ES-I3 (cell line): Measurements from ENCODE around the gene RAB35.

ENCODE experiments used
- H3K36me3 ChIP-seq: 2 replicates; pipeline ENCODE4 v1.6.1; 2013; ENCODE audit warnings: mild to moderate bottlenecking, low read length, control low read depth, moderate library complexity; ENCODE audit not compliant: insufficient read depth
- H3K4me1 ChIP-seq: 2 replicates; pipeline ENCODE4 v1.6.1; 2013; ENCODE audit warnings: mild to moderate bottlenecking, control low read depth, low read length; ENCODE audit not compliant: insufficient read depth
- H3K9ac ChIP-seq: 2 replicates; pipeline ENCODE4 v1.6.1; 2013; ENCODE audit warnings: low read depth, mild to moderate bottlenecking, low read length, moderate library complexity
- H3K9me3 ChIP-seq: 2 replicates; pipeline ENCODE4 v1.6.1; 2013; ENCODE audit warnings: mild to moderate bottlenecking, low read length, moderate library complexity; ENCODE audit not compliant: control insufficient read depth, insufficient read depth

Gene RAB35

DNA sequence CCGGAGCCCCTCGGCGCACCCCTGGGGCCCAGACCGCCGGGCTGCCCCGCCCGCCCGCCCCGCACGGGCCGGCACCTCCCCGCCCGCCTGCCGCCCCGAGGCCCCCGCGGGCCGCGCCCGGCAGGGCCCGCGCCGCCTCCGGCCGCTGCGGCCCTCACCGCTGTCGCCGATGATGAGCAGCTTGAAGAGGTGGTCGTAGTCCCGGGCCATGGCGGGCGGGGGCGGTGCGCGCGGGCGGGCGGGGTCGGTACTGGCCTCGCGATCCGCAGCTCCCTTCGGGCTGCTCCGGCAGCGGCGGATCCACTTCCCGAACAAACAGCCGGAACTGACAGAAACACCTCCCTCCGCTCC lies at the start of gene RAB35:
Gene RAB35 (minus strand): TSS at position 313 of the 351 bp plus-strand sequence. CDS start 103 bp downstream, at position 210.
- H3K4me1 ChIP-seq = peaks cover 8% of the 10 kb centered on the region

DNA sequence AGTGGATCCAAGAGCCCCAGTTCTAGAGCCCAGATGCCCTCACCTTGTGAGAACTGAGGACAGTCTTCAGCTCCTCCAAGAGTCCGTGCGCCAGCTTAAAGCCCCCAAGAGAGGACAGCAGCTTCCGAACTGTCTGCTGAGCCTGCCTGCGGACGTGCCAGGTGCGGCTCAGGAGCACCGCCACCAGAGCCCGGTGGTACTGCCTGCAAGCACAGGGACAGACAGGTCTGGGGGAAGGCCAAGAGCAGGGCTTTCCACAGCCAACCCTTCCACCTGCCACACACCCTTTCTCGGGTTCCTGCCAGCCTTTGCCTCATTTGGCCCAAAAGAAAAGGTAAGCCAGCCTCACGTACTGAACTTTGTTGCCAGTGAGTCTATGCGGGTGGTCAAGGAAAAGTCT lies 47.7 kb upstream of the RAB35 start:
- Histone ChIP-seq H3K9me3 (no peaks in the 10 kb centered on the region), H3K9ac (no peak overlapping the region), H3K36me3 (peaks cover 55% of the 10 kb centered on the region), H3K4me1 (no peaks in the 10 kb centered on the region)

More for the DNA sequence above, at the start of gene RAB35:
- peak within 1 kb of the TSS; percentile 88 for H3K9ac ChIP-seq
- no peaks in the 10 kb centered on the region for H3K9me3 ChIP-seq
- no peaks in the 10 kb centered on the region for H3K36me3 ChIP-seq

DNA sequence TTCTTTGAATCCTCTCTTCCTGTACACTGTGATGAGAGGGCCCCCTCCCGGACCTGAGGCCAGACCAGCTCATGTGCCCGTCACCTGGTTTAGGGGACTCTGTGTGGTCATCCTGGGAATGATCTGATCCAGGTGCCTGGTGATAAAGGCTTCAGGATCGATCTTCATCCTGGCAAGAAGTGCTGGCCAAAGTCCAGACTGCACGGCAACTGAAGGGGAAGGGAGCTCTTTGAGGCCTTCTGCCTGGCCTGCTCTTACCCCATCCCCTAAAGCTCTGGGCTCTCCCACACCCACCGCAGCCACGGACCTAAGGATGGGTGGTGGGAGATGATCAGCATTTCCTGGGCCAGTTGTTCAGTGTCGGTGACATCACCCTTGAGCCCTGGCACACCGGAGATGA lies 46.2 kb upstream of the RAB35 start:
- Histone ChIP-seq H3K9ac (no peak overlapping the region), H3K4me1 (no peaks in the 10 kb centered on the region), H3K36me3 (peaks cover 59% of the 10 kb centered on the region), H3K9me3 (no peaks in the 10 kb centered on the region)

DNA sequence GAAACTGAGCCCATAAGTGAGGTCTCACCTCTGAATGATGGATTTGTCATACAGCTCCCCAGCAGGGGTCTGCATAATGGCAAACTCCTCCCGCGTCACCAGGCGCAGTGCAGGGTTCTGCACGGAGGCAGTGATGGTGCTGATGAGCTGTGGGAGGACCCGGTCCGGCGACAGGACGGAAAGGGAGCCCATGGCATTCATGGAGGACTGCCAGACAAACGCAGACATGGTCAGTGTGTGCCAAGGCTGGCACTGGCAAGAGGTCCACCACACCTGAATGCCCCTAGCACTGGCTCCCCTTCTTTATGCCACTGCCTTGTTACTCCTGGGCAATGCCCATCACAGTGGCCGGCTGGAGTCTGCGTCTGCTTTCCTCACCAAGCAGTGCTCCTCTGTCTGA lies 45.3 kb upstream of the RAB35 start:
- Histone ChIP-seq H3K4me1 (no peaks in the 10 kb centered on the region), H3K9me3 (no peaks in the 10 kb centered on the region), H3K36me3 (peaks cover 61% of the 10 kb centered on the region), H3K9ac (no peak overlapping the region)

DNA sequence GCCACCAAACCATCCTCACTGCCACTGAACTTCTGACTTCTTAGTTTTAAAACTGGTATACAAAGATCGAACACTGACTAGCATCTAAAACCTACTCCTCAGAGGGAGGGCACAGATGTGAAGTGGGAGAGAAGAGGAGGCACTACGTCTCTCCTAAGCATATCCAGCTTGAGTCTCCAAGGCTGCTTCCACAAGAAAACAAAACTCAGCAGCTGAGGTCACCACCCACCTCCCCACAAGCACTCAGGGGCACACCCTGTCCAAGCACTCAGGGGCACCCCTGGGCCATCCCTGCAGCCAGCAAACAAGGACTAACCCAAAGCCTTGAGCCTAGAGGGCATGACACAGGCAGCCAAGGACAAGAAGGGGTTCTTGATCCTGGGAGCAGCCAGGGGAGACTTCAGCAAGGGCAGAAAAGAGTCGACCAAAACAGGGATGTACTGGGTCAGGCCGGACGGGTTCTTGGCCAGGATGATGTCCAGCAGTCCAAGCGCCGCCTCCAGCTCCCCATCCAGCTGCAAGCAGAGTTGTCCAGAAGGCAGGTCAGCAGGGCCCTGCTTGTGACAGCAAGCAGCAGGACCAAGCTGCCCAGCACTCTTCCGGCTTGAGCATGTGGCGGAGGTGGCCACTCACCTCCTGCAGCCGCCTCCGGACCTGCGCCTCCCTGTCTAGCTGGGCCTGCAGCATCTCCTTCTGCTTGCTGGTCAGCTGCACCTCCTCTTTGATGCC lies 43.1 kb upstream of the RAB35 start:
- H3K4me1 ChIP-seq = no peaks in the 10 kb centered on the region
- peaks cover 79% of the 10 kb centered on the region for H3K36me3 ChIP-seq
- H3K9ac ChIP-seq = no peak overlapping the region
- no peaks in the 10 kb centered on the region for H3K9me3 ChIP-seq

DNA sequence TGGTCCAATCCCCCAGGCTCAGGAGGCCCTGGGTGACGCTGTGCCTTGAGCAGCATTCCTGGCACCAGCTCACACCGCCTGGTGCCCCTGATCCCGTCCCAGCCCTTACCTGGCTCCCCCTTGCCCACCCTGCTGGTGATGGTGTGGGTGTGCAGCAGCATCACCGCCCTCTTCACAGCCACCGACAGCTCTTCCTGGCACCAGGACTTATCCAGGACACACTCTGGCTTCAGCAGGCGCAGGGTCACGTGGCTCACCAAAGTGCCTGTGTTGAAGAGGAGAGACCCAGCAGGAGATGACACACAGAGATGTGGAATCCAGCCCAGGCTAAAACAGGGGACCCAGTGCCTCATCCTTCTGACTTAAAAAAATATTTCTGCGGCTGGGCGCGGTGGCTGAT lies 41.8 kb upstream of the RAB35 start:
- H3K9me3 ChIP-seq = no peaks in the 10 kb centered on the region
- peaks cover 76% of the 10 kb centered on the region for H3K36me3 ChIP-seq
- H3K4me1 ChIP-seq = no peaks in the 10 kb centered on the region
- H3K9ac ChIP-seq = no peak overlapping the region

DNA sequence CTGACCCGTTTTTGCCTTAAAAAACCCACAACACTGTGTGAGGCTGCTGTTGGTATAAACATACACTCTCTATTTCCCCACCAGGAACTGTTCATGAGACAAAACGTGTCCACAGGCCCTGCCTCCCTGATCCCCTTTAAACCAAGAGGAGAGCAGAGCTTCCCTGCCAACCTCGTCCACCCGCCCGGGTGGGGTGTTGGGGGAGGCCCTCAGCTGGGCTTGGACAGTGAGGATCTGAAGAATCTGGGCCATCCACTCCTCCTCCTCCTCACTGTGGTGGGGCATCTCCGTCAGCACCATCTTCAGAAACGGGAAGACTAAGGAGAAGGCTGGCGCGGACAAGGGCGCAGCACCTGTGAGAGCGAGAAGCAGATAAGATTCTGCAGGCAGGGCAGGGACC lies 41.1 kb upstream of the RAB35 start:
- Histone ChIP-seq H3K9me3 (no peaks in the 10 kb centered on the region), H3K9ac (no peak overlapping the region), H3K36me3 (peaks cover 72% of the 10 kb centered on the region), H3K4me1 (no peaks in the 10 kb centered on the region)

DNA sequence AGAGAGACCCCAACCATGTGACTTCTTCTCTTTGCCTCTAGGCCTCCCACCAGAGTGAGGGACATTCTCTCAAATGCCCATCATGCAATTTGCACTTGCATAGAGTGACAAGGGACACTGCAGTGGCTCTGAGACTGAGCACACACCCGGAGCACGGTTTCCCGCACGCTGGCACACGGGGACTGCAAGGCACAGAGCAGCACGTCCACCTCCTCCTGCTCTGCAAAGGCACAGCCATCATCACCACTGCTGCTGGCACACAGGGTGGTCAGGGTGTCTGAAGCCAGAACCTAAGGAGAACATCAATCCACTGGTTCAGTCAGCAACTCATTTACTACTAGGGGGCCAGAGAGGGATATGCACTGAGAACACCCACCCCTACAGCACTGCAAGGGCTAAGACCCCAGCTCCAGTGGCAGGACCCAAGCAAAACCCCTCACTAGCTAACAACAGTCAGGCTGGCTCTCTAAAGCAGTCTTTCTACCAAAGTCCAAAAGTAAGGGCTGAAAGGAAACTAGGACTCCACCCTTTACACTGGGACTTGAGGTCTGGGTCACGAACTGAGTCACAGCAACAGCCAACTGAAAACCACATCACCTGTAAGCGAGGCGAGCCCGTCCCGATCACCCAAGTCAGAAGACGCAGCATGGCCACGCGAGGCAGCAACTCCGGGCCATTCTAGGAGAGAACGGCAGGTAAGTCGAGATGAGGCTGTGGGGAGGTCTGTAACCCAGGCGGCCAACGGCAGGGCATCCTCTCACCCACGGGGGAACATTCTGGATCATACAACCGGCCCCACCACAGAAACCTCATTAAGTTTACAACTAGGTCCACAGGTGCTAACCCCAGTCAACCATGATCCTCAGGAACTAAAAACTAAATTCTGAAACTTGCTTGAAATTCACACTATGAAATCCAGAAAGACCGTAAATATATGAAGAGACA lies 40.0 kb upstream of the RAB35 start:
- Histone ChIP-seq H3K9ac (no peak overlapping the region), H3K36me3 (peaks cover 70% of the 10 kb centered on the region), H3K9me3 (no peaks in the 10 kb centered on the region), H3K4me1 (no peaks in the 10 kb centered on the region)

DNA sequence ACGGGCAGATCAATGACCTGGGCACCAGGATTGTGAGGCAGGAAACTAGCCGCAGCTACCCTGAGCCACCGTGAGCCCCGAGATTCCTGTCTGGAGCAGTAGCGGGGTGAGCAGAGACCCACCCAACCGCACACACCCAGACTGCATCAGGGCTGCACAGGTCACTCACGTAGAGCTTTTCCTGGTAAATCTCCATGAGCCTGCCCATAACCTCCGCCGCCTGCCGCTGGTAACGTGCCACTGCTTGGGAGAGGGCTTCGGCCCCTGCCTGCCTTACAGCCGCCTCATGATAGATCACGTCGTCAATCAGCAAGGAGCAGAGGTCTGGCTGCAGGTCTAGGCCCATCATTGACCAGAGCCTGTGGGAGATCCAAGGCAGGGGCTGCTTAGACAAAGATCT lies 38.5 kb upstream of the RAB35 start:
- Histone ChIP-seq H3K36me3 (peaks cover 60% of the 10 kb centered on the region), H3K4me1 (no peaks in the 10 kb centered on the region), H3K9me3 (no peaks in the 10 kb centered on the region), H3K9ac (no peak overlapping the region)

DNA sequence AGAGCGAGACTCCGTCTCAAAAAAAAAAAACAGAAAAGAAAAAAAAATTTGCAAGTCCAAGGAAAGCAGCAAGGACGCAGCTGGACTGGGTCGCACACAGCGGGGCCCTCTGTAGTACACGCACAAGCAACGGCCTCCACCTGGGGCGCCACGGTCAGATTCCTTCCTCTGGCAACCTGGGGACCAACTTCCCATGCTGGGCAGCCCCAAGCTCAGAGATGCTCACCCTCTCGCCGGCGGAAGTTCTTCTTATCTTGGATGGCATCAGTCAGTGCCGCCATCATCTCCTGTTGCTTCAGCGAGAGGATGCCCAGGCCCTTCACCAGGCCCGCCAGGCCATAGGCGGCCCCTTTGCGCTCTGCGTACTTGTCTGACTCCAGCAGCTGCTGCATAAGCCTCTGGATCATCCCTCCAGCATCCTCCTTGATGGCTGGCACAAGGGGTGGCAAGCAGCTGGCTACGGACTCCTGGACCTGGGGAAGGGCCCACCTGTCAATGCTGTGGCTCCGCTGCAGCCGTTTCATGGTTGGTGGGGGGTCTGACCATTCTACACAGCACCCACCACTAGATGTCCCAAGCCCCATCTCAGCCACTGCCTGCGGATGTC lies 34.5 kb upstream of the RAB35 start:
- Histone ChIP-seq H3K9me3 (no peaks in the 10 kb centered on the region), H3K36me3 (peaks cover 66% of the 10 kb centered on the region), H3K4me1 (no peaks in the 10 kb centered on the region), H3K9ac (no peak overlapping the region)

DNA sequence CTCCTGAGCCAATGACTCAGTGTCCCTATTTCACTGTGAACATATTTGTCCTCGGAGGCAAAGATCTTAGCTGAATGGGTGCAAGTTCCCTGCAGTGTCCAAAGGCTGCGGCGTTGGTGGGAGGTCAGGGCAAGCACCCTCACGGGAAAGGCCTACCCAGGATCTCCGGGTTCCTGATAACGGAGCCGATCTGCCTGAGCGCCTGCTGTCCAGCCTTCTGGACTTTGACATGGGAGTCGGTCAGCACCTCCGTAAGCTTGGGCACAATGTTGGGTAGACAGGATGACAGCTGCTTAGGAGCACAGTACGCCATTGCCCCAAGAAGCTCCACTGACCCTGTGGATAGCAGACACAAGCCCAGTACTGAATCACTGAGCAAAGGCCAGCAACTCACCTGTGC lies 31.5 kb upstream of the RAB35 start:
- Histone ChIP-seq H3K4me1 (no peaks in the 10 kb centered on the region), H3K36me3 (peaks cover 58% of the 10 kb centered on the region), H3K9ac (no peak overlapping the region), H3K9me3 (no peaks in the 10 kb centered on the region)

DNA sequence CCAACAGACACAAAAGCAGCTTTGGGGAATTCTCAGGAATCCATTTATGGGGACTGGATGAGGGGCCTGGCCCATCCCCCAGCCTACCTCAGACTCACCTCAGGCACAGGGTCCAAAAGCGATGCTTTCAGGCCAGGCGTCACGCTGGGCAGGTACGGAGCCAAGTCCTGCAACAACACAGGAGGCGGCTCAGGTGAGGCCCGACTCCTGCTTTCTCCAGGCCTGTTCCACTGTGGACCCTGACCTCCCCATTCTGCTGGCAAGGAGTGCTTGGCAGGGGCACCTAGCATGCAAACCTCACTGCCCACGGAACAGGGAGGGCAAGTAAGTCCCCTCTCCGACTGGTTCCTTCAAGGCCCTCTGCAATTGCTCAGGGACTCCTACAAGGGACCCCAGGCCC lies 28.6 kb upstream of the RAB35 start:
- no peaks in the 10 kb centered on the region for H3K9me3 ChIP-seq
- H3K4me1 ChIP-seq = no peaks in the 10 kb centered on the region
- H3K36me3 ChIP-seq = peaks cover 66% of the 10 kb centered on the region
- H3K9ac ChIP-seq = no peak overlapping the region

DNA sequence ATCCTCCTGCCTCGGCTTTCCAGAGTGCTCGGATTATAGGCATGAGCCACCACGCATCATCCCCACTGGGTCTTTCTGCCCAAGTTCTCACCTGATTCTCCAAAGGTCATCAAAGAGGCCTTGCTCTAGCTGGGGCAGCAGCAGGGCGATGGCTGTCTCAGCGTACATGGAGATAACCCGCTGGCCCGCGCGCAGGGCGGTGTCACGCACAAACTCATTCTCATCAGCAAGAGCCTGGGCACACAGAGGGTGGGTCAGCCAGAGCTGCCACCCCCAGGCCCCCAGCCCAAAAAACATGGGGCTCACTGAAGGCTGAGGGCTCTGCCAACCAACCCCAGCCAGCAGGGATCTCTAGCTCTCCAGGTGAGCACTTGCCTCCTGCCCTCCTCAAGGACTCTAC lies 27.7 kb upstream of the RAB35 start:
- no peaks in the 10 kb centered on the region for H3K4me1 ChIP-seq
- no peak overlapping the region for H3K9ac ChIP-seq
- H3K9me3 ChIP-seq = no peaks in the 10 kb centered on the region
- H3K36me3 ChIP-seq = peaks cover 64% of the 10 kb centered on the region

DNA sequence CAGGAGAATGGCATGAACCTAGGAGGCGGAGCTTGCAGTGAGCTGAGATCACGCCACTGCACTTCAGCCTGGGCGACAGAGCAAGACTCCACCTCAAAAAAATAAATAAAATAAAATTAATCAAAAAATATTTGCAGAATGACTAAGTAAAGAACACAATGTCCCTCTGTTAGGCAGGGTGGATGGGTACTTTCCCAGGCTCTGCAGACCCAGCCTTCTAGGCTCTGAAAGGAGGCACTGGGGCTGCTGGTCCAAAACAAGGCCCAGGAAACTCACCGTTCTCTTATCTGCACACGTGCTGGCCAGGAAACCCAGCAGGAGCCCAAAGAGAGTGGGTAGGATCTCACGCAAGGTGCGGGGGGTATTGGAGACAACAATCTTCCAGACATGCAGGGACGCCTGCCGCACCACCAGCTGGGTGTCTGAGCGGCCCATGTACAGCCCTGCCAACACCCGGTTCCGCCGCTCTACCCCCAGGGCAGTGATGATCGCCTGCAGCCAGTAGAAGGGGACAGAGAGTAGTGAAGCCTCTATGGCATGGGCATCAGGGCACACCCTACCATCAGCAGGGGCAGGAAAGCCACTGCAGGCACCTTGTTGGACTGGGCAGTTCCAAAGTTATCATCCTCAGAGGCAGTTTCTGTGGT lies 25.8 kb upstream of the RAB35 start:
- Histone ChIP-seq H3K9me3 (no peaks in the 10 kb centered on the region), H3K4me1 (no peaks in the 10 kb centered on the region), H3K36me3 (peaks cover 62% of the 10 kb centered on the region), H3K9ac (no peak overlapping the region)
